Stimulated activated naive CD8-positive, alpha-beta T cell treated with anti-CD3 and anti-CD28 coated beads, Interleukin-15, Interleukin-2, amounts not matched to agents 100 ng/mL and 50 ng/mL, for 24 hours (primary cell): ENCODE results near the gene BFSP1.

ENCODE experiments used
- H3K27ac Mint-ChIP-seq: one replicate; pipeline ENCODE4 v1.8.0; 2021; ENCODE audit warnings: mild to moderate bottlenecking, mixed read lengths
- H3K27me3 Mint-ChIP-seq: one replicate; pipeline ENCODE4 v1.8.0; 2021; ENCODE audit warnings: mixed read lengths
- H3K36me3 Mint-ChIP-seq: one replicate; pipeline ENCODE4 v1.8.0; 2021; ENCODE audit warnings: low read depth, mixed read lengths
- H3K4me1 Mint-ChIP-seq: one replicate; pipeline ENCODE4 v1.8.0; 2021; ENCODE audit warnings: low read depth, mixed read lengths
- H3K4me3 Mint-ChIP-seq: one replicate; pipeline ENCODE4 v1.8.0; 2021; ENCODE audit warnings: mild to moderate bottlenecking, mixed read lengths
- H3K9me3 Mint-ChIP-seq: one replicate; pipeline ENCODE4 v1.8.0; 2021; ENCODE audit warnings: mixed read lengths

BFSP1 gene

GRCh38 chr20:17565169-17565845, 34.1 kb upstream of the BFSP1 start:
- peaks cover 17% of the 10 kb centered on the region for H3K27me3 Mint-ChIP-seq
- H3K36me3 Mint-ChIP-seq = no peaks in the 10 kb centered on the region
- no peak overlapping the region for H3K4me3 Mint-ChIP-seq
- peaks cover 17% of the 10 kb centered on the region for H3K4me1 Mint-ChIP-seq
- H3K9me3 Mint-ChIP-seq = no peaks in the 10 kb centered on the region
- no peak overlapping the region for H3K27ac Mint-ChIP-seq

- Mint-ChIP-seq H3K27ac (no peak overlapping the region), H3K36me3 (no peaks in the 10 kb centered on the region), H3K4me1 (peaks cover 42% of the 10 kb centered on the region), H3K4me3 (no peak overlapping the region), H3K9me3 (no peaks in the 10 kb centered on the region), H3K27me3 (peaks cover 13% of the 10 kb centered on the region)
Measured at GRCh38 chr20:17562804-17563305, 31.7 kb upstream of the BFSP1 start.

GRCh38 chr20:17560344-17561074, 29.3 kb upstream of the BFSP1 start:
- H3K4me3 Mint-ChIP-seq = peak overlapping the region; percentile 61
- H3K27me3 Mint-ChIP-seq = peaks cover 11% of the 10 kb centered on the region
- peaks cover 47% of the 10 kb centered on the region for H3K4me1 Mint-ChIP-seq
- H3K9me3 Mint-ChIP-seq = no peaks in the 10 kb centered on the region
- H3K36me3 Mint-ChIP-seq = no peaks in the 10 kb centered on the region
- H3K27ac Mint-ChIP-seq = peak overlapping the region; percentile 92

DNA sequence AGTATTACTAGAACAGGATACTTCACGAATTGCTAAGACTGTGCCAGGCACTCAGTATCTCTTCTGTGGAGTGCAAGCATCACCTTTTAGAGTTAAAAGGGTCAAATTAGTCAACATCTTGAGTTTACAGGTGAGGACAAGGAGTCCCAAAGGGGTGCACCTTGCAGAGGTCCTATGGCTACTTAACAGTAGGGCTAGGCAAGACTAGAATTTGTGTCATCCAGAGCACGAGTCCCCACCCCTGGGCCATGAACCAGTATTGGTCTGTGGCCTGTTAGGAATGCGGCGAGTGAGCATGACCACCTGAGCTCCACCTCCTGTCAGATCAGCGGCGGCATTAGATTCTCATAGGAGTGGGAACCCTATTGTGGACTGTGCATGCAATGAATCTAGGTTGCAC, 28.2 kb upstream of the BFSP1 start:
- Mint-ChIP-seq H3K4me1 (peaks cover 47% of the 10 kb centered on the region), H3K9me3 (no peaks in the 10 kb centered on the region), H3K27me3 (peaks cover 3% of the 10 kb centered on the region), H3K27ac (peak overlapping the region; percentile 93), H3K36me3 (no peaks in the 10 kb centered on the region), H3K4me3 (no peak overlapping the region)

- H3K27me3 Mint-ChIP-seq = peaks cover 3% of the 10 kb centered on the region
- H3K36me3 Mint-ChIP-seq = no peaks in the 10 kb centered on the region
- H3K4me3 Mint-ChIP-seq = peak overlapping the region; percentile 71
- H3K4me1 Mint-ChIP-seq = peaks cover 47% of the 10 kb centered on the region
- no peaks in the 10 kb centered on the region for H3K9me3 Mint-ChIP-seq
- peak overlapping the region; percentile 93 for H3K27ac Mint-ChIP-seq
Measured at GRCh38 chr20:17558941-17559304, 27.7 kb upstream of the BFSP1 start.

DNA sequence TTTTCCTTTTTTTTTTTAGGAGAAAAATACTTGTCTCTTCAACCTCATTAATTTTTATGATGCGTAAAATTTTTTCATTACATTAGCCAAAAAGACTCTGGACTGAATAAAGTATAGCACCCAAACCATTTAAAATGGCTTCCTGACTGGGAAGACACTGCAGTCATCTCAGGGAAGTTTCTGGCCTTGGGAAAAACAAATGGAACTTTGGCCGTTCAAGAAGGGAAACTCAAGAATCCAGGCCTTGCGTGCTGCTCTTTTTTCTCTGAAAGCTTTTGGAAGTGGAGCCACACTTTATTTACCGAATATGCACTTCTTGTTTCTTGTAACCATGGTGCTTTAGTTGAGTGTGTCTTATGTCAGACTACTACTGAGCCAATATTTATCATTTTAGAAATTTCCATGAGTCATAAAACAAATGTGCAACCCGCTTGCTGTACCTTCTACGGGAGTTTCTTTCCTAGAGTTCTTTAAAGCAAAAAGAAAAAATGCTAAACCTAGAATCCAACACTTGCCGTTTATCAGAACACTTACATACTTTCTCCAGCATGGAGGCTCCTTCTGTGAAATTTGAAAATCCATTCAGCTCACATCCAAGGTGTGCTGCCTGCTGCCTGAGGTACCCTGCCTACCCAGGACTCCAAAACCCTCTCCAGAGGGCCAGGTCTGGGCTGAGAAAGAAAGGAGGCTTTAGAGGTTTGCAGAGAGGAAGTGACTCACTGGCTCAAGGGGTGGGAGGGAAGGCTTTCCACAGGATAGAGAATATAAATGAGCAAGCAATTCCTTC, 27.2 kb upstream of the BFSP1 start:
- no peaks in the 10 kb centered on the region for H3K9me3 Mint-ChIP-seq
- H3K4me1 Mint-ChIP-seq = peaks cover 47% of the 10 kb centered on the region
- no peaks in the 10 kb centered on the region for H3K36me3 Mint-ChIP-seq
- H3K4me3 Mint-ChIP-seq = peak overlapping the region; percentile 71
- peak overlapping the region; percentile 93 for H3K27ac Mint-ChIP-seq
- peaks cover 3% of the 10 kb centered on the region for H3K27me3 Mint-ChIP-seq

DNA sequence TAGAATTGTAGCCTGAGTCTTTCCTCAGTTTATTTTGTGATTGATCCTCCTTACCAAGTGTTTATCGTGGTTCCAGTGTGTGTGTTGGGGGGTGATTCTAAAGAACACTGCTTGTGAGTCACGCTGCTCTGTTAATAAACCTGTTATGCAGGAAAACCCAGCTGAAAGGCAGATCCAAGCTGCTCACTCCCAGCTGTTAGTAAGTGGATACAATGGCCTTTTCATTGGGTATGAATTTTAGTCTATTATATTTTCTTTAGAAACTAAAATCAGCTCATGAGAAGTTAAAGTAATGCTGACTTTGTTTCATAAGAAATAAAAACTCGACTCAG, 26.5 kb upstream of the BFSP1 start:
- Mint-ChIP-seq H3K4me3 (no peak overlapping the region), H3K36me3 (no peaks in the 10 kb centered on the region), H3K27ac (peak overlapping the region; percentile 93), H3K27me3 (no peaks in the 10 kb centered on the region), H3K4me1 (peaks cover 44% of the 10 kb centered on the region), H3K9me3 (no peaks in the 10 kb centered on the region)

GRCh38 chr20:17556837-17557674, 25.9 kb upstream of the BFSP1 start:
- Mint-ChIP-seq H3K36me3 (no peaks in the 10 kb centered on the region), H3K4me1 (peaks cover 44% of the 10 kb centered on the region), H3K9me3 (no peaks in the 10 kb centered on the region), H3K27ac (peak overlapping the region; percentile 34), H3K4me3 (no peak overlapping the region), H3K27me3 (no peaks in the 10 kb centered on the region)

GRCh38 chr20:17555106-17555505, 23.9 kb upstream of the BFSP1 start:
- Mint-ChIP-seq H3K4me3 (no peak overlapping the region), H3K4me1 (peaks cover 28% of the 10 kb centered on the region), H3K36me3 (no peaks in the 10 kb centered on the region), H3K27me3 (no peaks in the 10 kb centered on the region), H3K27ac (no peak overlapping the region), H3K9me3 (no peaks in the 10 kb centered on the region)

GRCh38 chr20:17549131-17549530, 18.0 kb upstream of the BFSP1 start:
- Mint-ChIP-seq H3K36me3 (no peaks in the 10 kb centered on the region), H3K27me3 (peaks cover 5% of the 10 kb centered on the region), H3K4me1 (no peaks in the 10 kb centered on the region), H3K4me3 (no peak overlapping the region), H3K9me3 (no peaks in the 10 kb centered on the region), H3K27ac (no peak overlapping the region)

DNA sequence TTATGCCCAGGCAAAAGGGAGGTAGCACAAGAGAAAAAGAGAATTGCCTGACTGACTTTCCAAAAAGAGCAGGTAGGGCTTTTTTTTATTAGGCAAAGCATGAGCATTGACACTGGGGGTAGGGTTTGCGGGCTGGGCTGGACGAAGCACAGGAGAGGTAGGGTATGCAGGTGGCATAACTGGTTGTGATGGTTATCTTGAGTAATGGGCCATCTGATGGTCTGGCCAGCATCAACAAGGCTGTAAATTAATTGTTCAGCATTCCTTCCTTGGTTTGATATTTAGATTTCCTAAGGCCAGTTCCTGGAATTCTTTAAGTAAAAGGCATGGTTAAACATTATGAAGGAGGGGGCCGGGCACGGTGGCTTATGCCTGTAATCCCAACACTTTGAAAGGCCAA, 13.9 kb upstream of the BFSP1 start:
- no peaks in the 10 kb centered on the region for H3K4me1 Mint-ChIP-seq

DNA sequence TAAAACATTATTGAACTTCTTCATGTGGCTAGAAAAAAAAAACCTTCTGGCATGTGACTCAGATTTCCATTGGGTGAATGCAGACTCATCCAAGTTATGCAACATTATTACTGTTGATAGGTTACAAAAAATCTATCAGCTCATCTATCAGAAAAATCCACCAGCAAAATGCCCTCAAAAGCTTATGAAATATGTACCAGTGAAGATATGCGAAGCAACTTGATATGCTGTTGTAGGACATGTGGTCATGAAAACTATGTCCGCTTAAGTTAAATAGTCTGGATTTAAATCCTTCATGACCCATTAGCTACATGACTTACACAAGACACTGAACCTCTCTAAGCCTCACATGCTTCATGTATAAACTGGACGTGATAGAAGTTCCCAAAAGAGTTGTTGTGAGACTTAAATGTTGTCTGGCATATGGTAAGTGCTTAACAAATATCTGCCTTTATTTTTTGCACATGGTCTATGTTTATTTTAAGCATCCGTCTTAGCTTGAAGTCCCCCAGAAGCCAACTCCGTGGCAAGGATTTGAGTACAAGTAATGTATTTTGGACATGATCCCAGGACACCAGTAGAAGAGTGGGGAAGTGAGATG, 12.5 kb upstream of the BFSP1 start:
- Mint-ChIP-seq H3K4me1 (peaks cover 2% of the 10 kb centered on the region), H3K4me3 (no peak overlapping the region), H3K36me3 (no peaks in the 10 kb centered on the region), H3K27ac (no peak overlapping the region), H3K9me3 (no peaks in the 10 kb centered on the region), H3K27me3 (peaks cover 23% of the 10 kb centered on the region)

More for the DNA sequence above, 13.9 kb upstream of the BFSP1 start:
- Mint-ChIP-seq H3K9me3 (no peaks in the 10 kb centered on the region), H3K27me3 (peaks cover 26% of the 10 kb centered on the region), H3K27ac (no peak overlapping the region), H3K4me3 (no peak overlapping the region), H3K36me3 (no peaks in the 10 kb centered on the region)

- H3K4me1 Mint-ChIP-seq = peaks cover 7% of the 10 kb centered on the region
- no peak overlapping the region for H3K4me3 Mint-ChIP-seq
- H3K9me3 Mint-ChIP-seq = no peaks in the 10 kb centered on the region
- H3K27ac Mint-ChIP-seq = no peak overlapping the region
- no peaks in the 10 kb centered on the region for H3K36me3 Mint-ChIP-seq
- H3K27me3 Mint-ChIP-seq = peaks cover 23% of the 10 kb centered on the region
Measured at GRCh38 chr20:17542993-17543412, 11.8 kb upstream of the BFSP1 start.

GRCh38 chr20:17542481-17542880, 11.3 kb upstream of the BFSP1 start:
- H3K27me3 Mint-ChIP-seq = peaks cover 23% of the 10 kb centered on the region
- no peaks in the 10 kb centered on the region for H3K9me3 Mint-ChIP-seq
- no peak overlapping the region for H3K27ac Mint-ChIP-seq

More at GRCh38 chr20:17542481-17542880, 11.3 kb upstream of the BFSP1 start:
- Mint-ChIP-seq H3K36me3 (no peaks in the 10 kb centered on the region), H3K4me1 (peaks cover 9% of the 10 kb centered on the region), H3K4me3 (no peak overlapping the region)
